ENCODE measurements around the gene RPS8. TPM values are rescaled to one million over a fixed set of nuclear protein-coding genes. Genes with fewer than 3 reads are reported as not detected.
"Not testable (repeated sequence)": the region's sequence is repeated elsewhere in the genome, so short reads cannot be mapped to it uniquely, and the experiment has no call there.

RPS8 gene
- polyA plus RNA-seq (2013), result 4,885 TPM

DNA sequence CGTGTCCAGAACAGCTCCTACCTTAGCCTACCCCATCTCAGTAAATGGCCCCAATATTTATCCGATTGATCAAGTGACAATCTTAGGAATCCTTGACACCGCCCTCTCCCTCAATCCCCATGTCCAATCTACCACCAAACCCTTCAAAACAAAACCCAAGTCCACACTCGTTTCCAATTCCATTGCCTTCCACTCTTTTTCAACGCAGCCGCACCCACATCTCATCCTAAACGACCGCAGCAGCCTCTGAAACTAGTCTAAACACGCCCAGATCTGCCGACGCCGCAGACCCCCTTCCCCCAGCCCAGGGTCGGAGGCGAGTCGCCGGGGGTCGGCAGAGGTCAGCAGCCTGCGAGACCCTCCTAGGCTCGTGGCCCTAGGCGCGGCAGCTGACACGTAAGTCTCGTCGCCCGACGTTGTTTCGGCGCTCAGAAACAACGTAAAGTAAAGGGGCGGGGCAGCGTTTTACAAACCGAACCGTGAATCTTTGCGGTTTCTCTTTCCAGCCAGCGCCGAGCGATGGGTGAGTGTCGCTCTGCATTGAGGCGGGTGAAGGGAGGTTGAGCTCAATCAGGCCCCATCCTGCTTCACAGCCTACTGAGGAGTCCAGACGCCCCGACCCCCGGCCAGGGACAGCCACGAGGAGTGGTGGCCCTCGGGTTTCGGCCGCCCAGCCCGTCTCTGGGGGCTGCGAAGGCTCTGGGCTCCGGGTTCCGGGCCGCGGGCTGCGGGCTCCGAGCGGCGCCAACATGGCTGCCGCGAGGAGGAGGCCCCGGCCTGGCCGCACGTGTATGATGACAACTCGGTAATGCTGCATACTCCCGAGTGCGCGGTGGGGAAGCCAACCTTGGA lies at the start of gene RPS8:
Gene RPS8, plus strand, starts transcription at position 463 of the 852 bp plus-strand sequence. Its CDS starts 57 bp downstream, at position 520.
- WGBS (ENCODE audit: insufficient coverage), result under 1% methylated on average over 57 of the region's 65 CpGs
- Histone ChIP-seq H3K27me3 (replicated peaks in 2 of 5; ENCODE audit: control insufficient read depth in 4 of 5, insufficient read depth in 5 of 5, low read length in 4 of 5) (no peaks in the 10 kb centered on the region), H3K36me3 (ENCODE audit: control insufficient read depth in 4 of 4, insufficient read depth in 4 of 4, low read length in 3 of 4) (peaks cover 0 to 39% (median 26%) of the 10 kb centered on the region in 4 experiments), H3K4me3 (ENCODE audit: control insufficient read depth in 1 of 7, extremely low read depth in 1 of 7, insufficient read depth in 4 of 7, low read depth in 2 of 7, low read length in 6 of 7) (peak within 1 kb of the TSS; percentile 68 to 93 (median 86)), H3K27ac (ENCODE audit: insufficient read depth in 1 of 2, low read depth in 1 of 2, low read length in 2 of 2, poor library complexity in 1 of 2, severe bottlenecking in 2 of 2) (peak within 1 kb of the TSS; percentile 90 to 96), H3K4me1 (ENCODE audit: control extremely low read depth in 1 of 4, control insufficient read depth in 4 of 4, insufficient read depth in 4 of 4, low read length in 3 of 4) (peaks cover 0 to 34% (median 29%) of the 10 kb centered on the region in 4 experiments), H3K9me3 (ENCODE audit: control extremely low read depth in 1 of 5, control insufficient read depth in 4 of 5, insufficient read depth in 2 of 5, low read depth in 1 of 5, low read length in 4 of 5) (no peaks in the 10 kb centered on the region)
- ChIA-PET POLR2A (interaction anchor here (0.6 to 2.5 kb wide), 11 partner anchors 10 to 792 kb away, joined by 3 to 23 read pairs (median 6); partner anchors contain the start of genes PLK3 and RNU5D-1), CTCF (interaction anchor here (1.1 to 1.8 kb wide), 7 partner anchors 10 to 718 kb away, joined by 3 to 6 read pairs (median 4); partner anchors contain the start of gene RNU5D-1)
- peak; percentile 94 to 96 (median 95) for DNase-seq

DNA sequence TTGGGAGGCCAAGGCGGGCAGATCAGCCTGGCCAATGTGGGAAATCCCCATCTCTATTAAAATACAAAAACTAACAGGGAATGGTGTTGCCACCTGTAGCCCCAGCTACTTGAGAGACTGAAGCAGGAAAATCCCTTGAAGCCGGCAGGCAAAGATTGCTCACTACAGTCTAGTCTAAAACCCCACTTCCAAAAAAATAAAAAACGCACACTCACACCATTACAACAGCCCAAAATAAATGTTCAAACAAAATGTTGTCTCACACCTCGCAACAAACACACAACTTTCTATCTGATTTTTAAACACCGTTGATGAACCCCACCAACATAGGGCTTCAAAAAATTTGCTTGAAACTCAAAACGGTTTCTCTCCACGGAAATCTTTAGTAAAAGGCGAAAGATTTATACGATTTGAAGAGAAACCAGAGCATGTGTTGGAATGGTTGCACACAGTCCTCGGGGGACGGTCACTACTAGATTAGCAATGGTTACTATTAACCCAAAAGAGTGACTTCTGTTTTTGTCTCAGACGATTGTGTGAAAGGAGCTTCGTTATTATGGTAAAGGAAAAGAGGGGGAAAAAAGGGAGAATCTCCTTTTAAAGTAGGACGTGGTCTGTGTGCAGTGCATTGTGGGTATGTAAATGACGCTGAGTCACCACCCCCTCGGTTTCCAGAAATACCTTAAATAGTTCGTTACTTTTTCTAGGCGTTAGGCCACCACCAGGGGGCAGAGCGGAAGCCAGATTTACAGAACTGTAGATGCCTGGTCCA lies 44.4 kb upstream of the RPS8 start, which contains the start of gene RNU5D-1:
Gene RNU5D-1, minus strand, starts transcription at position 430 of the 772 bp plus-strand sequence.
- Histone ChIP-seq H3K27ac (ENCODE audit: insufficient read depth in 1 of 2, low read depth in 1 of 2, low read length in 2 of 2, poor library complexity in 1 of 2, severe bottlenecking in 2 of 2) (peak within 1 kb of the TSS; percentile 99 to 100), H3K36me3 (ENCODE audit: control insufficient read depth in 4 of 4, insufficient read depth in 4 of 4, low read length in 3 of 4) (peaks cover 0 to 2% (median 0%) of the 10 kb centered on the region in 4 experiments), H3K27me3 (replicated peaks in 2 of 5; ENCODE audit: control insufficient read depth in 4 of 5, insufficient read depth in 5 of 5, low read length in 4 of 5) (no peaks in the 10 kb centered on the region), H3K4me3 (ENCODE audit: control insufficient read depth in 1 of 7, extremely low read depth in 1 of 7, insufficient read depth in 4 of 7, low read depth in 2 of 7, low read length in 6 of 7) (peak within 1 kb of the TSS in 4 of 7 experiments; percentile 12 to 65 (median 48)), H3K4me1 (ENCODE audit: control extremely low read depth in 1 of 4, control insufficient read depth in 4 of 4, insufficient read depth in 4 of 4, low read length in 3 of 4) (peaks cover 8 to 42% (median 26%) of the 10 kb centered on the region in 4 experiments), H3K9me3 (ENCODE audit: control extremely low read depth in 1 of 5, control insufficient read depth in 4 of 5, insufficient read depth in 2 of 5, low read depth in 1 of 5, low read length in 4 of 5) (no peaks in the 10 kb centered on the region)
- ChIA-PET POLR2A (interaction anchor here (0.6 to 3.8 kb wide), 27 partner anchors 9 to 609 kb away, joined by 3 to 150 read pairs (median 4); partner anchors contain the start of genes BTBD19, DYNLT4, HPDL and KIF2C), CTCF (interaction anchor here (0.7 to 3.4 kb wide), 18 partner anchors 9 to 96 kb away, joined by 3 to 19 read pairs (median 4); partner anchors contain the start of genes BEST4, BTBD19 and PLK3)
- 2% methylated on average over 10 of the region's 19 CpGs for WGBS (ENCODE audit: insufficient coverage)
- peak; percentile 96 to 98 (median 98) for DNase-seq

DNA sequence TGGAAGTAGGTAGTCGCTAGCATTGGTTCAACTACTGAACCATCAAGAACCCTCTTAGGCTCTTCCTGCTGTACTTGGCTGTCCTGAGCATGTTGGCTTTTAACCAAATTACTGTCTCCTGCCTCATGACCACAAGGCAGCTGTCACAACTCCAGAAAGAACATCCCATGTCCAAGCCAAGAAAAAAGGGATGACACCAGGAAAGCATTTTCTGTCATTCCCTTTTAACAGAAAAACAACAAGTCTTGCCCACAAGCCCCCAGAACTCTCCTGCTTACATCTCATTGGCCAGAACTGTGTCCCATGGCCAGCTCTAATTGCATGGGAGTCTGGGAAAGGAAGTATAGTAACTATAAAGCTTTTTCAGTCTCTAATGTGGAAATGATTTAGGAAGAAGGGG lies 42.0 kb upstream of the RPS8 start:
- CTCF ChIA-PET, result interaction anchor here (0.9 to 1.4 kb wide), 3 partner anchors 14 to 20 kb away, joined by 3 to 4 read pairs (median 3); no protein-coding TSS in a partner anchor
- no peak for DNase-seq

DNA sequence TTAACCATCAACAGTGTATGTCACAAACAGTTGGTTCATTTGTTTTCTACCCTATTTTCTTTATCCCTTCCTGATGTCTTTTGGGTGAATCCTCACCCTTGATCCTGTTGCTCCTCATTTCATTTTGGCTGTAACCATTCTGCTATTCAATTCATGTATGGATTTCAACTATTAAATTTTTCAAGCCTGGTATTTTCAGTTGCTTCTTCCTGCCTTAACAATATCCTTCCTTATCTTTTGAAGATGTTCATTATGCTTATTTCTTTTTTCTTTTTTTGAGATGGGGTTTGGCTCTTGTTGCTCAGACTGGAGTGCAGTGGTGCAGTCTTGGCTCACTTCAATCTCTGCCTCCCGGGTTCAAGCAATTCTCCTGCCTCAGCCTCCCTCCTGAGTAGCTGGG lies 41.6 kb upstream of the RPS8 start:
- CTCF ChIA-PET, result interaction anchor here (1.1 to 1.4 kb wide), 3 partner anchors 14 to 75 kb away, joined by 3 to 4 read pairs (median 3); no protein-coding TSS in a partner anchor
- POLR2A ChIA-PET, result interaction anchor here (0.7 kb wide), 1 partner anchor 85 kb away, joined by 5 read pairs; no protein-coding TSS in a partner anchor
- Histone ChIP-seq H3K27ac (ENCODE audit: insufficient read depth in 1 of 2, low read depth in 1 of 2, low read length in 2 of 2, poor library complexity in 1 of 2, severe bottlenecking in 2 of 2) (no peak overlapping the region), H3K9me3 (ENCODE audit: control extremely low read depth in 1 of 5, control insufficient read depth in 4 of 5, insufficient read depth in 2 of 5, low read depth in 1 of 5, low read length in 4 of 5) (no peaks in the 10 kb centered on the region), H3K4me1 (ENCODE audit: control extremely low read depth in 1 of 4, control insufficient read depth in 4 of 4, insufficient read depth in 4 of 4, low read length in 3 of 4) (peaks cover 5 to 27% (median 16%) of the 10 kb centered on the region in 4 experiments), H3K36me3 (ENCODE audit: control insufficient read depth in 4 of 4, insufficient read depth in 4 of 4, low read length in 3 of 4) (no peaks in the 10 kb centered on the region), H3K27me3 (replicated peaks in 2 of 5; ENCODE audit: control insufficient read depth in 4 of 5, insufficient read depth in 5 of 5, low read length in 4 of 5) (no peaks in the 10 kb centered on the region), H3K4me3 (ENCODE audit: control insufficient read depth in 1 of 7, extremely low read depth in 1 of 7, insufficient read depth in 4 of 7, low read depth in 2 of 7, low read length in 6 of 7) (no peak overlapping the region)
- no peak for DNase-seq
- no CpG with 5 or more reads among the region's 1 CpG for WGBS (ENCODE audit: insufficient coverage)

More for the DNA sequence above, 42.0 kb upstream of the RPS8 start:
- Histone ChIP-seq H3K27me3 (replicated peaks in 2 of 5; ENCODE audit: control insufficient read depth in 4 of 5, insufficient read depth in 5 of 5, low read length in 4 of 5) (no peaks in the 10 kb centered on the region), H3K27ac (ENCODE audit: insufficient read depth in 1 of 2, low read depth in 1 of 2, low read length in 2 of 2, poor library complexity in 1 of 2, severe bottlenecking in 2 of 2) (no peak overlapping the region), H3K36me3 (ENCODE audit: control insufficient read depth in 4 of 4, insufficient read depth in 4 of 4, low read length in 3 of 4) (no peaks in the 10 kb centered on the region), H3K4me3 (ENCODE audit: control insufficient read depth in 1 of 7, extremely low read depth in 1 of 7, insufficient read depth in 4 of 7, low read depth in 2 of 7, low read length in 6 of 7) (no peak overlapping the region), H3K4me1 (ENCODE audit: control extremely low read depth in 1 of 4, control insufficient read depth in 4 of 4, insufficient read depth in 4 of 4, low read length in 3 of 4) (peaks cover 5 to 29% (median 17%) of the 10 kb centered on the region in 4 experiments), H3K9me3 (ENCODE audit: control extremely low read depth in 1 of 5, control insufficient read depth in 4 of 5, insufficient read depth in 2 of 5, low read depth in 1 of 5, low read length in 4 of 5) (no peaks in the 10 kb centered on the region)
- 83% methylated on average over 1 of the region's 1 CpG for WGBS (ENCODE audit: insufficient coverage)
- POLR2A ChIA-PET, result interaction anchor here (0.7 kb wide), 1 partner anchor 85 kb away, joined by 5 read pairs; no protein-coding TSS in a partner anchor

DNA sequence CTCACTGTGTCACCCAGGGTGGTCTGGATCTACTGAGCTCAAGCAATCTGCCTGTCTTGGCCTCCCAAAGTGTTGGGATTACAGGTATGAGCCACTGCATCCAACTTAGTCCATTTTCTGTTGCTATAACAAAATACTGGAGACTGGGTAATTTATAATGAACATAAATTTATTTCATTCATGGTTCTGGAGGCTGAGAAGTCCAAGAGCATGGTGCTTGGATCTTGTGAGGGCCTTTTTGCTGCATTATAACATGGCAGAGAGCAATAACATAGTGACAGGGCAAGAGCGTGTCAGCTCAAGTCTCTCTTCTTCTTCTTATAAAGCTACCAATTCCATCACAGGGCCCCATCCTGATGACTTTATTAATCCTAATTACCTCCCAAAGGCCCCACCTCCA lies 39.3 kb upstream of the RPS8 start:
- Histone ChIP-seq H3K27ac (ENCODE audit: insufficient read depth in 1 of 2, low read depth in 1 of 2, low read length in 2 of 2, poor library complexity in 1 of 2, severe bottlenecking in 2 of 2) (no peak overlapping the region), H3K36me3 (ENCODE audit: control insufficient read depth in 4 of 4, insufficient read depth in 4 of 4, low read length in 3 of 4) (no peaks in the 10 kb centered on the region), H3K9me3 (ENCODE audit: control extremely low read depth in 1 of 5, control insufficient read depth in 4 of 5, insufficient read depth in 2 of 5, low read depth in 1 of 5, low read length in 4 of 5) (no peaks in the 10 kb centered on the region), H3K4me3 (ENCODE audit: control insufficient read depth in 1 of 7, extremely low read depth in 1 of 7, insufficient read depth in 4 of 7, low read depth in 2 of 7, low read length in 6 of 7) (no peak overlapping the region), H3K27me3 (replicated peaks in 2 of 5; ENCODE audit: control insufficient read depth in 4 of 5, insufficient read depth in 5 of 5, low read length in 4 of 5) (no peaks in the 10 kb centered on the region), H3K4me1 (ENCODE audit: control extremely low read depth in 1 of 4, control insufficient read depth in 4 of 4, insufficient read depth in 4 of 4, low read length in 3 of 4) (peaks cover 10 to 24% (median 16%) of the 10 kb centered on the region in 4 experiments)
- ChIA-PET POLR2A (no interaction called here), CTCF (interaction anchor here (0.8 kb wide), 1 partner anchor 40 kb away, joined by 4 read pairs; the partner anchor contains the start of gene RPS8)
- WGBS (ENCODE audit: insufficient coverage), result no CpG with 5 or more reads among the region's 1 CpG
- DNase-seq, result no peak

DNA sequence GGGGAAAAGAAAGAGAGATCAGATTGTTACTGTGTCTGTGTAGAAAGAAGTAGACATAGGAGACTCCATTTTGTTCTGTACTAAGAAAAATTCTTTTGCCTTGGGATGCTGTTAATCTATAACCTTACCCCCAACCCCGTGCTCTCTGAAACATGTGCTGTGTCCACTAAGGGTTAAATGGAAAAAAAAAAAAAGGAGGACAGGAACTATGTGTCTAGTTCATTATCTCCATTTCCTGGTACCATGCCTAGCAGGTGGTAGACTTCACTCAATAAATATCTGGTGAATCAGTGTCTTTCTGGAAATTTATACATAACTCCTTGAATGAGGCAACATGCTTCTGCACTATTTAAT lies 36.4 kb upstream of the RPS8 start:
- H3K4me3 ChIP-seq (ENCODE audit: control insufficient read depth in 1 of 7, extremely low read depth in 1 of 7, insufficient read depth in 4 of 7, low read depth in 2 of 7, low read length in 6 of 7), result peak overlapping the region in 6 of 7 experiments; percentile 74 to 95 (median 88)
- H3K27ac ChIP-seq (ENCODE audit: insufficient read depth in 1 of 2, low read depth in 1 of 2, low read length in 2 of 2, poor library complexity in 1 of 2, severe bottlenecking in 2 of 2), result peak overlapping the region; percentile 76 to 91
- not testable (repeated sequence) for H3K36me3 ChIP-seq (ENCODE audit: control insufficient read depth in 4 of 4, insufficient read depth in 4 of 4, low read length in 3 of 4); H3K27me3 ChIP-seq (replicated peaks in 2 of 5; ENCODE audit: control insufficient read depth in 4 of 5, insufficient read depth in 5 of 5, low read length in 4 of 5); H3K9me3 ChIP-seq (ENCODE audit: control extremely low read depth in 1 of 5, control insufficient read depth in 4 of 5, insufficient read depth in 2 of 5, low read depth in 1 of 5, low read length in 4 of 5); DNase-seq
- no CpG with 5 or more reads among the region's 1 CpG for WGBS (ENCODE audit: insufficient coverage)
- ChIA-PET CTCF (interaction anchor here (1.2 kb wide), 1 partner anchor 58 kb away, joined by 4 read pairs; no protein-coding TSS in a partner anchor), POLR2A (interaction anchor here (1.9 kb wide), 1 partner anchor 8 kb away, joined by 12 read pairs; the partner anchor contains the start of gene RNU5D-1)
- H3K4me1 ChIP-seq (ENCODE audit: control extremely low read depth in 1 of 4, control insufficient read depth in 4 of 4, insufficient read depth in 4 of 4, low read length in 3 of 4), result peaks cover 9 to 17% (median 13%) of the 10 kb centered on the region in 4 experiments

All from common myeloid progenitor, CD34-positive (primary cell).